GM18907 (cell line): ENCODE data around the gene TSC1.

Experiments used
- ATAC-seq: cut with Tn5 transposase; IDR thresholded peaks from one replicate; pipeline ENCODE4 v1.9.1; 2021; ENCODE audit warnings: mild to moderate bottlenecking, moderate library complexity; ENCODE audit not compliant: unreplicated experiment

TSC1 gene

DNA sequence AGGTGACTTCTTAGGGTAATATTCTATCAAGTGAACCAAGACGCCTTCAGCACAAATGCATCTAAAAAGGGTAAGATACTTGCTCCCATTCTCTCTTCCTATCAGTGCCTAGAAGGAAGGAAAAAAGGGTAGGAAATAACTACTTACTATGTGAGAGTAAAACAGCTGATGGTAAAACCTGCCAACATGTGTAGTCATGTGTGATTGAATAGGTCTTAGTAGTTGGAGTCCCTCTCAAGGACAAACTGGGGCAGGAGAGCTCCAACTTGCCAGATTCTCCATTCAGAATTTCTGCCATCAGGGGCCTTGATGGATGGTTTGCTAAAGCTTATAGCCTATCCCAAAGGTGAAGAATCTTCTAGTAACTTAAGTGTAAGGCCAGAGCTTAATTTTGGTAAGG lies 5.2 kb downstream of the TSC1 start:
- ATAC-seq: no peak

DNA sequence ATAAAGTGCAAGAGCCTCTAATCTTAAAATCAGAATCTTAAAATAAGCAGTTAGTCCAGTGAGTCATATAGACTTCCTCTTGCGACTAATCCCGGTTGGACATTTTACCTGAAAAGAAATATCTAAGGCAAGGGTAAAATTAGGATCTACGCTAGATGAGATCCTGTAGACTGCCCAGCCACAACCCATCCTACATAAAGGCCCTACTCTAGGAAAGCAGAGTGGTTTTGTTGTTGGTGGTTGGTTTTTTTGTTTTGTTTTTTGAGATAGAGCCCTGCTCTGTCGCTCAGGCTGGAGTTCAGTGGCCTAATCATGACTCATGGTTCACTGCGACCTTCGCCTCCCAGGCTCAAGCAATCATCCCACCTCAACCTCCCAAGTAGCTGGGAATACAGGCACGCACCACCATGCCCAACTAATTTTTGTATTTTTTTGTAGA lies 6.9 kb downstream of the TSC1 start:
- no peak for ATAC-seq

DNA sequence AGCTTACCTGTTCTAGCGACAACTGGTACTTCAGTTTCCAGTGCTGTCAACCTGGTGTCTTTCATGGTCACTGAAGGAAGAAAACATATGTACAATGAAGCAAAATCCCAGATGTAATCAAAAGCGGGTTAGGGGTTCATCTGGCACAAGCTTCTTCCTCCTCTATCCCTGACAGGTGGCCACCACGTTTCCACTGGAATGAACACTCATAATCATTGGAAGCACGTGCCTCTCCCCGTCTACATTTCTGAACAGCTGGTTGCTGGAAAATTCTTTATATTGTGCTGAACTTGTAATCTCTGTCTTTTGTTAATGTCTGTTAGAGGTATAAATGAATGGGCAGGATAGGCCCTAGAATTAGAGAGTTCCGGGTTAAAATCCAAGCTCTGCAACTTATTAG lies 9.4 kb downstream of the TSC1 start:
- ATAC-seq: no peak

DNA sequence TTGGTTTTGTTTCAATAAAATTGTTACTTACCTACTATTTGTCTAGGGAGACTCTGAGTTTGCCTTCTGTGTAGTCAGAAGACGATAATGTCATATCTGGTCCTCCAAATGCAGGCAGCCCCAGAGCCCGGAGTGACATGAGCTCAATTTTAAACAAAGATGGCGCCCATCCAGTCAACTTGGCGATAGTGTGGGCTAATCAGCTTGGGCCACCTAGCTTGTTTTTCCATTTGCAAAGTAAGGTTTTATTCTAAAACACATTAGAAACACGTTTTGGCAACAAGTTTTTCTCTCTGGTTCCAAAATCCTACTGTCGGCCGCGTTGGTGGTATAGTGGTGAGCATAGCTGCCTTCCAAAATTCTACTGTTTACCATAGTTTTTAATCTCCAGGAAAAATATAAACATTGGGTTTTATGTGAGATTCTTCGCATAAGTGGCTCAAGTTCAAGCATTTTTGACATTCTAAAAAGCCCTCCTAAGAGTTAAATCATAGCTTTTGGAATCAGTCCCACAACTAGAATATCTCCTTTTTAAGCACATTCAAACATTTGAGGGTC lies 13.2 kb downstream of the TSC1 start:
- no peak for ATAC-seq

DNA sequence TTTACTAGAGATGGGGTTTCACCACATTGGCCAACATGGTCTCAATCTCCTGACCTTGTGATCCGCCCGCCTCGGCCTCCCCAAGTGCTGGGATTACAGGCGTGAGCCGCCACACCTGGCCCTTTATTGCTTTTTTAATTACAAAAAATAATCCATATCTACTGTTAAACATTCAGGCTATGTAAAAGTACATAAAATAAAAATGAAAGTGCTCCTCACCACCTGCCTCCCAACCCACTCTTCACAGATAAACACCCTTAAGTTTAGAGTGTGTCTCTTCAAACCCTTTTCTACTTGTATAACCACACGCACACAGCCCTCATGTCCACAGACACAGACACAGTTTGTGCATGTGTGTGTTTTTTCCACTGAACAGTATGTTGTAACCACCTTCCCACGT lies 16.7 kb downstream of the TSC1 start:
- no peak for ATAC-seq

DNA sequence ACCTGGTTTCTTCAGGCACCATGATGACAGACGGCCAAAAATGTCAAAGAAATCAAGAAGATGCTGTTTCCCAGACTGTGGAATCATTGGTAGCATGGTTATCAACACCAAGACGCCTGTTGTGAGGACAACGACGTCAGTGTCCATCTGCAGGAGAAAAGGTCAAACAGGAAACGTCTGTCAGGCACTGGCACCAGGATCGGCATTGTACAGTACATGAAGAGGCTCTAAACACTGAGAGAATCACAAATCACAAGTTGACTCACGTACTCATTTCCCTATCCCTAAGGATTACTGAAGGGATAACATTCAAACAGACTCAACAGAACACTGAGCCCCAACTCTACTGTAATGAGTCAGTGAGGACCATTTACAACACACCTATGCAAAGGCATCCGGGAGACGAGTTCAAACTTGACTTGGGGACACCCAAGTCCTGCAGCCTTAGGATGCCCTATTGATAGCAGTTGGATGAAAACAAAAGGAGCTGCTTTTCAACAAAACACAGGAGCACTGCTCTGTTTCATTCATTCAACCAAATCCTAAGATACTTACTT lies 21.0 kb downstream of the TSC1 start:
- ATAC-seq: no peak

DNA sequence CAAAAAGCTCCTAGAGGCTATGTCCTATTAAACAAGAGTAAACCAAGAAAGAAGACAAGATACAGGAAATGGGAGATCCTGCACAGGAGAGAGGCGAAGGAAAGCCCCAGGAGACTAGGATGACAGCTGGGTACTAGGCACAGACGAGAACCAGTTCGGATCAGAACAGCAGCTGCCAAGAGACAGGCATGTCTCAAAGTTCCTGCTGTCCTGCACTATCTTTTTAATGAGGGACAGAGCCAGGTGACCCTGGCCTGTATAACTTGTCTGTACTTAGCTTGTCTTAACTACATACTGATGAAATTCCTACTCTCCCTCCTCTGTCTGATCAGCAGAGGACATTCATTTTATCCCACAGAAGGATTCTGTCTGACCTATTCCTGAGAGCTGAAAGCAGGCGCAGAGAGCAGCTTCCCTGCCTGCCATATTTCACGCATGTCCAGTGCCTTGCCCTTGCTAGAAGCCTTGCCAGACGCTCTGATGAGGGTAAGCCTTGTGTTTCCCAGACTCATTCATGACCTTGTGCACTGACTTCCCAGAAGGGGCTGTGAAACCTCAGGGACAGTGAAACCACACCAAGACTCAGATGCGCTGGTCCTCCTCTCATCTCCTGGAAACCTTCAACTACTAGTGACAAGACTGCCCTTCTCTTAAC lies 24.7 kb downstream of the TSC1 start:
- ATAC-seq: no peak

DNA sequence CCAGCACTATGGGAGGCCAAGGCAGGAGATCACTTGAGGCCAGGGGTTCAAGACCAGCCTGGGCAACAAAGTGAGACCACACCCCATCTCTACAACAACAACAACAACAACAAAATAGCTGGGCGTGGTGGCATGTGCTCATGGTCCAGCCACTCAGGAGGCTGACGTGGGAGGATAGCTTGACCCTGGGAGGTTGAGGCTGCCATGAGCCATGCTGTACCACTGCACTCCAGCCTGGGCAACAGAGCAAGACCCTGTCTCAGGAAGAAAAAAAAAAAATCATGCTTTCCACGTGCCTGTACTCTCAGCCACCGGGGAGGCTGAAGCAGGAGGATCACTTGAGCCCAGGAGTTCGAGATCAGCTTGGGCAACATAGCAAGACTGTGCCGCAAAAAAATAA lies 29.5 kb downstream of the TSC1 start:
- ATAC-seq: no peak

DNA sequence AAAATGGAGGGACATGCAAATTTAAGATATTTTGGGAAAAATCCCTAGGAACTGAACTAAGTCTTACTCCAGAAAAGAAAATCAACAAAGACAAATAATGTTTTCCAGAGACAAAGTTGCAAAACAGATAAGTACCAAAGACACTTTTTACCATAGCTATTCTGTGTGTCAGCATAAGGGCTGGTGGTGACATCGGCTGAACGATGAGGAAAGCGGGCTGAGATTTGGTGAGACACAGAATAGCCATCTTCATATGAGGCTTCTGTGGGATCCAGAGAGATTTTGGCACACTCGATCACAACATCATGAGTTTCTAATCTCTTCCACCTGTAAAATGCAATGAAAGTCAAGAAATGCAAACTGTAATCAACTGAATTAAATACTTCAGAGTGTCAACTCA lies 32.3 kb downstream of the TSC1 start:
- no peak for ATAC-seq

DNA sequence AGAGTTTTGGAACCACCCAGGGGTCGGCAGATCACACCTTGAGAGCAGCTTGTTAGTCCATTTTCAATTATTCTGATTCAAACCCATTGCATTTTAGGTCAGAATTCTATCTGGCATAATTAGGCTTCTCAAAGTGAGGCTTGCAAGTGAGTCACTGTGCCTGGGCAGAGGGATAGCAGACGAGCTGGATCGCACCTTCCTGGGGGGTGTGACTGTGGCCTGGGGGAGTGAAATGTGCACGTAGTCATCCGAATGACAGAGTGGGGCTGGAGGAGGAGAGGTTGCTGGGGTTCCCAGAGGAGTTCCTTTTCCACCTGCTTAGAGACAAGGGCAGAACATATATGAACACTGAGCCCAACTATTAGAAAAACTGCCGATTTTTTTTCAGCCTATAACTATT lies 34.0 kb downstream of the TSC1 start:
- no peak for ATAC-seq

DNA sequence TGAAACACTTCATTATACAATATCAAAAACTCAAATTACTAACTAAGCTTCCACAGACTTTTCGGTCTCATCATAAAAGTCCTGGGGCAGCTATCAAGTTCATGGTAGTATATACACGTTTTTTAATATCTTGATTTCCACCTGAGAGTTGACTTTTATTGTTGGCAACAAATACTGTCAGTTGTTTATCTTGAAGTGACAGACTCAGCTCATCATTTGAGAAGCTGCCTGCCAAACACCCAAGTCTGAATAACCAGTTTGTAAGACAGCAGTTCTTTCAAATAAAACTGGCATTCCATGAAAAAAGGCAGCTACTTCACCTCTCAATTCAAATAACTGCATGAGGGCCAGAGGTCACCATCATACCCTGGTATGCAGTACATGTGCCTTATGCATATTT lies 35.1 kb downstream of the TSC1 start:
- no peak for ATAC-seq

DNA sequence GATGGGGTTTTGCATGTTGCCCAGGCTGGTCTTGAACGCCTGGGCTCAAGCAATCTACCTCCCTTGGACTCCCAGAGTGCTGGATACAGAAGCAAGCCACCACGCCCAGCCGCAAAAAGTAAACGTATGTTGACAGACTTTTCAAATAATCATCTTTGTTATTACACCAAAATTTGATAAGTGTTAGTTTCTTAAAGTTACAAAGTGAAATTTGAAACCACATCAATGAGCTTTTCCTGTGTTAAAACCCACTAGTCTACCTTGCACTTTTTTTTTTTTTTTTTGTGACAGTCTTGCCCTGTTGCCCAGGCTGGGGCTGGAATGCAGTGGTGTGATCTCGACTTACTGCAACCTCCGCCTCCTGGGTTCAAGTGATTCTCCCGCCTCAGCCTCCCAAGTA lies 35.8 kb downstream of the TSC1 start:
- no peak for ATAC-seq

DNA sequence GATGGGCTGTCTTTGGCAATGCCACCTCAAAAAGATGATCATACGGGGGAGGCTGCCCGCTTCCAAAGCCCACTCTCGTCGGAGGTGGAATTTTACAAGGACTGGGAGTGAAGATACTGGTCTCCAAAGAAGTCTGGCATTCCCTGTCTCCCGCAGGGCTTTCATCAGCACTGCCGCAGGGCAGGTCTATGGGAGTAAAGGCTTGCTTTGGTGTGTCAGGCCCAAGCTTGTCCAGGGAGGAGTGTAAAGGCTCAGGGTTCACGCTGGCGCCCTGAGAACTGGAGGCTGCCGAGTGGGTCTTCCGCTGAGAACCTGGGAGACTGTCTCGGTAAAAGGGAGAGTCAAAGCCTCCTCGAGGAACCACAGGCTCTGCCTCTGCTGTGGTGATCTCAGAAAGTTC lies 38.7 kb downstream of the TSC1 start:
- ATAC-seq: no peak

DNA sequence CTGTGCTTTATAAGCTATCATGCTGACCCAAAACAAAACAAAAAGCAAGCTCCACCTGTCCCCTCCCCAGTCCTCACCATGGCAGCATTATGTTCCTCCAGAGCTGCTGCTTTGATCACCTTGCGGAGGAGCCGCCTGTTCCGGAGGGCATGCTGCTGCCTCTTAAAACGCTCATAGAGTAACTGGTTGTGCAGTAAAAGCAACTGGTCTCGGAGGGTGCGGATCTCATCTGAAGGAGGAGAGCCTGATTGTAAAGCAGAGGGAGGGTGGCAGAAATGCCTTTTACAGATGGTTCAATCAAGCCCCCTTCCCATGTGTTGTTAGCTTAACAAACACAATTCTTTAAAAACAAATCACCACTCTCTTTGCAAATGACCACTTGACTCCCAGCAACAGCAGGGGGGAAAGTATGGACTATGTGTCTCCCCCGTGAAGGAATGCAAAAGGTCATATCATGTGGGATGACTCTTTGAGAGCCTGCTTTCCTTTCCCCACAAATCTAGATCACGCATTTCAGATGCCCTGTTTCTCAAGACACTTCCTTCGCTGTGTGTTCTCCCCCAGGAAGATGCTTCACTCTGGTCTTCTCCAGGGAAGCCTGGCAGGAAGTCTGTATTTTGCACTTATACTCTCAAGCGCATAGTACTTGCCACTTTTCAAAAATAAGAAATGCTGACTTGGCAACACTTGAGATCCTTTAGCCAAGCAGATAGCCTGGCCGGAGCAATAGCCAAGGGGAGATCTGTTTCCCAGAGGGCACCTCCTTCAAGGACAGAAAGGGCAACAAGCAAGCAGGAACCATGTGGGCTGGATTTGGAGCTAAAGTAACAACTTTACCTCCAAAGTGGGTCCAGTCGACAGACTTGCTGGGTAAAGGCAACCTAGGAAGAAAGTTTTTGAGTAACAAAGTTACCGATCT lies 40.6 kb downstream of the TSC1 start:
- ATAC-seq: no peak

DNA sequence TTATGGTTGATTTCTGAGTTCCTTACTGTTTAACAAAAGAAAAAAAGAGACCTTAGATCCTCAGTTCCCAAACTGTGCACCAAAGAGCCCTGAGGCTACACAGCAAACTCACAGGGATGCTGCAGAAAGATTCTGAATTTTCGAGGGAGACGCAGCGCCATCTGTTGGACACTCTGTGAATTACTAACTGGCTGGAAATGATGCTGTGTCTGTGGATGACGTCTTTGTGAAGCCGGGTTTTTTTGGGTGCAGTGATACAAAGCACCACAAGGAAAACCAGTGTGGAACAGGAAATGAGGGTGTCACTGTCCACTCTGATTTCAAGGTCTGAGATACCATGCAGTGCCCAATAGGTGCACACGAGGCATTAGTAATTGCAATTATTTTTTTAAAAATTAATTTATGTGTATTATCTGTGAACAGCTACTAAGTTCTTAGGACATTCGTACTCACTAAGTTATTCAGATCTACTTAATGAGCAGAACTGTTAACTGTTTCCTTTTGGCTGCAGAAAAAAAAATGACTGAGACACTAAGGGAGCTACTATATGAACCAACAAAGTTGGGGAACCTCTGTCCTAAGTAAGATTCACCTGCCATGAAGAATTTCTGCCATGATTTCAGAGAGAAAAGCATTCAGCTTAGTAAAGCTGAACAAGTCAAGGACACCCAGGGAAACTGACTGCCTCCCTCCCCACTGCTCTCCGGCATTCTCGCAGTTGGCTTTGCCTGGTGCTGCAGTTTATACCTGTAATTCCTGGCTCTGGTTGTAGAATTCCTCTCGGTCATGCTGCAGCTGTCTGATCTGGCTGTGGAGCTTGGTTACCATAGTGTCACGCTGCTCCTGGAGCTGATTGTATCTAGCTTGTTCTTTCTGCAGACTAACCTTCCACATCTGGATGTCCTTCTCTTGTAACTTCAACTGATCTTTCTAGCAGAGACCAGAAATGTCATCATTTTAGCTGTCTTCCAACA lies 42.3 kb downstream of the TSC1 start:
- ATAC-seq: peak; percentile 68

DNA sequence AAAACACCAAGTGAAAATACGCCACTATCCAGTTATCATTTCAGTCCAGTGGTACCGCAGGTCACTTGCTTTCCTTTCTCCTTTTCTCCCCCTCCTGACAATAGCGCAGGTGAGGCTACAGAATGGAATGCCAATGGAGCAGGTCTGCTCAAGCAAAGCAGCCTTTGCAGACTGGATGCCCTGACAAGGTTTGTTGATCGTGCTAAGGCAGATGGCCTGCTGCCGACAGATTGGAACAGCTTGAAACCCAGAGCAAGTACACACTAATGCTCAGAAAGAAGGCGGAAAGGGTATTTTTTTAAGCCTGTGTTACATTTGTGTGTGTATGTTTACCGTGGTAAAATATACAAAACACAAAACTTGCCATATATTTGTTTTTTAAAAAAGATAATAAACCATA lies 46.4 kb downstream of the TSC1 start:
- ATAC-seq: no peak

DNA sequence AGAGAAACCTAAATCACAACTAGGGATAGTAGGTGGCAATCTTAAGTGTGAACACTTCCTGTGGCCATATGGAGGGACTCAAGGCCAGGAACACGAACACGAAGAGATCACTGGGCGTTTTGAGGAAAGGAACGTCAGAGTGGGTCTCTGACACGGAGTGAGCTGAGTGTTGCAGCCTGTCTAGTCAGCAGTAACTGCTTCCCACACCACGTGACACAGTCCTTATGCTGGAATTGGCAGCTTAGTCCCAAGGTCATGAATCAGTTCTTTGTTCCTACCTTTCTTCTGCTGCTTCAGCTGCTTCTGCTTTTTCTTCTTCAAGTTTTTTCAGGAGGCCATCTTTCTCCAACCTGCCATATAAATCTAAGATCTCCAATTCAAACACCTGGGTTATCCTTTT lies 47.5 kb downstream of the TSC1 start:
- no peak for ATAC-seq

DNA sequence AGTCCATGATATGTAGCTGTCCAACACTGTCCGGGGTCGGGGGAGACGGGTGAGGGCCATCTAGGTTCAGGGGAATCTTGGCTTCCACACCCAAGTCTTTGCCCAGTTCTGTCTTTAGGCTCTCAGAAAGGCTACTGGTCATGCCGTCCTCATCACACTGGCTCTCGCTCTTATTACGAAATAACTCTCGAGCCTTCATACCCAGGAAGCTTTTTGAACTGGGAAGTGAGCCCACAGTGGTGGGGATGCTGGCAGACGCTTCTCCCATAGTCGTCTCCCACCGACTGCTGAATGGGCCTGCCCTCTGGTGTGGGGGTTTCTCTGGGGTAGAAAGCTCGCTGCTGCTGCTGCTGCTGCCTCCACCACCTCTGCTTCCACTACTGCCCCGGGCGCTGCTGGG lies 48.2 kb downstream of the TSC1 start:
- no peak for ATAC-seq

DNA sequence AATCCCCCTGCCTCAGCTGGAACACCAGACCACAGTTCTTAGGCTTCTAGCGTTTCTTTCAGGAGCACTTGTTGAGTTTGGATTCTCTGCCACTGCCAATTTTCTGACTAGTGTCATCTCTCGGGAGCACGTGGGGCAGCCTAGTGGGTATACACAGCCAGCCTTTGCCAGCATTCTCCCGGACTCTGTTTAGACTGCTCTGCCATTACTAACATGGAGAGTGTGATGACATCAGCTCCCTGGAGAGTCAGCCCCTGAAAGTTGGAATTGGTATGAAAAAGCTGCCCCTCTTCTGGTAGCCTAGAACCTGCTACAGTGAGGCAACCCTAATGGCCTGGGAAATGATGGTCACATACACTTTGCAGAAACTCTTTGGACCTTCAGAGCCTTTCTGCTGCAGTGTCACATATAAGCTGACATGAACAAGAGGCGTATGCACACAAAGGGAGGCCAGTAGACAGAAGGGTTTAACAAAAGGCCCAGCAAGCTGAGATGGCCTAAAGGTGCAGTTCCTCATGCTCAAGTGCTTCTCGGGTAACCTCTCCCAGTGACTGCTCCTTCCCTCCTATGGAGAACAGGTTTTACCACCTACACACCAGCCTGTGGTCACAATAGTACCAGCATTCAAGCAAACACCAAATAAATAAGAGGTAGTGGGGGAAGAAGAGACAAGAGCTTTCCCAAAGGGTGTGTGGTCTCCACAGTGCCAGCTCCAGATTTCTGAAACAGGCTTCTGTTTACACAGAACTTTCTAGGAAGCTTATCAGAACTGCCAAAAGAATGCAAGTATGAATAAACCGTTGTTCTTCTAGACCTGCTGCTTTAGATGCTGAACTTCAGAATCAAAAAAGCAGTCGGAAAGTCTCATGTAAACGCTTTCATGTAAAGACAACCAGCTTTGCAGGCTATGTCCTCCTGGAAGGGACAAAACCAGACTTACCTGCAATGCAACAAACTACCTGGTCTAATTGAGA lies 49.3 kb downstream of the TSC1 start:
- ATAC-seq: no peak
